K562 (cell line): ENCODE measurements around the gene IL3RA. TPM values are rescaled to one million over a fixed set of nuclear protein-coding genes. Genes with fewer than 3 reads are reported as not detected.

ENCODE experiments used
- ATAC-seq: fragments of 200-7000 bp; cut with Tn5 transposase; 3 replicates; pipeline ENCODE4 v1.9.1; 2020; ENCODE audit warnings: moderate library complexity
- BruUV-seq: library from RNA; stranded (reverse); fragments of 400-500 nt; replicated peaks from 2 replicates; lab custom pipeline; 2021; lab: Mats Ljungman, UMichigan
- CTCF ChIA-PET: fragments of 300-600 bp; formaldehyde crosslinking; extraction: SDS; loops from one replicate; lab custom pipeline; 2021; ENCODE audit warnings: low intra/inter-chr PET ratio; lab: Yijun Ruan, JAX
- POLR2A ChIA-PET: fragments of 300-600, 350-650 bp; sonication (Branson Sonifier 250); formaldehyde crosslinking; extraction: SDS; loops from one replicate; lab custom pipeline; 2021; ENCODE audit warnings: antibody characterized with exemption, inconsistent platforms; lab: Yijun Ruan, JAX
- DNase-seq, 4 experiments: peaks; one replicate each; pipeline versions ENCODE4 v3.0.0 to v3.0.0-alpha.2; 2011 to 2018; ENCODE audit warnings: low spot score in 3 of 4, mixed read lengths in 3 of 4; ENCODE audit errors: extremely low read depth in 1 of 4
- FAIRE-seq: peaks from 2 replicates; lab custom pipeline; 2011; peaks lifted over from hg19 to GRCh38; lab: Jason Lieb, UNC
- H2AFZ ChIP-seq: 2 replicates; pipeline ENCODE4 v1.6.0; 2011; ENCODE audit warnings: low read depth, low read length, control low read depth, inconsistent platforms
- H3K27ac ChIP-seq: fragments of 200-600 bp; 3 replicates; pipeline ENCODE4 v1.8.0; 2011; ENCODE audit warnings: low read depth, mild to moderate bottlenecking, control low read depth, inconsistent platforms, low read length, moderate library complexity, mixed read lengths; ENCODE audit errors: extremely low read depth
- H3K27me3 ChIP-seq, 2 experiments: fragments of 300-600 bp in 1 of 2; 2 replicates in 1 of 2; 3 replicates in 1 of 2; pipeline versions ENCODE4 v1.6.0 to v1.8.0; 2011; ENCODE audit warnings: inconsistent platforms in 2 of 2, low read length in 2 of 2, mild to moderate bottlenecking in 1 of 2, mixed read lengths in 1 of 2, moderate library complexity in 1 of 2; ENCODE audit not compliant: control insufficient read depth in 2 of 2, insufficient read depth in 2 of 2
- H3K36me3 ChIP-seq: fragments of 300-600 bp; 3 replicates; pipeline ENCODE4 v1.8.0; 2011; ENCODE audit warnings: mild to moderate bottlenecking, low read length, inconsistent platforms; ENCODE audit not compliant: control insufficient read depth, insufficient read depth
- H3K4me1 ChIP-seq, 2 experiments: fragments of 200-600 bp in 1 of 2; replicated peaks in 1 of 2; 2 replicates in 1 of 2; 3 replicates in 1 of 2; pipeline versions ENCODE4 v1.5.1 to v1.8.0; 2011; ENCODE audit warnings: inconsistent platforms in 2 of 2, low read length in 2 of 2, mild to moderate bottlenecking in 1 of 2, mixed read lengths in 1 of 2, moderate library complexity in 1 of 2; ENCODE audit not compliant: control insufficient read depth in 2 of 2, insufficient read depth in 2 of 2
- H3K4me2 ChIP-seq: 2 replicates; pipeline ENCODE4 v1.6.1; 2011; ENCODE audit warnings: low read length, control low read depth, inconsistent platforms, mixed read lengths; ENCODE audit not compliant: insufficient read depth
- H3K4me3 ChIP-seq: fragments of 200-600 bp; sonication (generic), shearing (Covaris generic); 2 replicates; pipeline ENCODE4 v1.5.1; 2016; ENCODE audit warnings: control low read depth, inconsistent platforms
- H3K79me2 ChIP-seq: fragments of 200-600 bp; 3 replicates; pipeline ENCODE4 v1.8.0; 2011; ENCODE audit warnings: low read length, inconsistent platforms; ENCODE audit not compliant: control insufficient read depth, insufficient read depth
- H3K9ac ChIP-seq, 2 experiments: 2 replicates each; pipeline versions ENCODE4 v1.6.0 to v1.6.1; 2011; ENCODE audit warnings: low read depth in 2 of 2, low read length in 2 of 2, control low read depth in 1 of 2, inconsistent platforms in 1 of 2, mild to moderate bottlenecking in 1 of 2, mixed read lengths in 1 of 2; ENCODE audit not compliant: insufficient read depth in 1 of 2
- H3K9me1 ChIP-seq: one replicate; pipeline ENCODE4 v1.6.0; 2011; ENCODE audit warnings: inconsistent platforms, mild to moderate bottlenecking, low read length, moderate library complexity; ENCODE audit not compliant: control insufficient read depth, insufficient read depth
- H3K9me3 ChIP-seq: replicated peaks from 2 replicates; pipeline ENCODE4 v1.5.1; 2011; ENCODE audit warnings: low read depth, low read length, inconsistent platforms; ENCODE audit not compliant: control insufficient read depth, insufficient read depth
- H4K20me1 ChIP-seq: replicated peaks from 2 replicates; pipeline ENCODE4 v1.6.1; 2011; ENCODE audit warnings: low read length, inconsistent platforms, mixed read lengths; ENCODE audit not compliant: control insufficient read depth, insufficient read depth
- CBX1 ChIP-seq: sonication (generic); IDR thresholded peaks from 2 replicates; pipeline ENCODE4 v1.6.1; 2016; ENCODE audit warnings: antibody characterized with exemption, low read depth, mild to moderate bottlenecking
- FOS ChIP-seq: IDR thresholded peaks from 3 replicates; pipeline ENCODE4 v1.6.1; 2011; ENCODE audit not compliant: insufficient read length; ENCODE audit errors: extremely low read depth
- FOXM1 ChIP-seq, 2 experiments: fragments of 450-650 bp in 1 of 2; sonication (generic) in 1 of 2; formaldehyde crosslinking in 1 of 2; IDR thresholded peaks; 2 replicates each; pipeline versions ENCODE4 v1.6.1 to v1.9.0; 2017 to 2022; ENCODE audit warnings: low read depth in 2 of 2, mild to moderate bottlenecking in 2 of 2, missing genetic modification reagents in 1 of 2, moderate library complexity in 1 of 2
- HMGN3 ChIP-seq: IDR thresholded peaks from 2 replicates; pipeline ENCODE4 v1.6.1; 2011; ENCODE audit warnings: borderline replicate concordance, low read depth, mild to moderate bottlenecking, mixed read lengths, low read length; ENCODE audit not compliant: insufficient read length; ENCODE audit errors: extremely low read depth
- L3MBTL2 ChIP-seq: fragments of 450-650 bp; IDR thresholded peaks from 2 replicates; pipeline ENCODE4 v1.6.1; 2016; ENCODE audit warnings: mild to moderate bottlenecking, moderate library complexity
- MTA1 ChIP-seq: fragments of 450-650 bp; IDR thresholded peaks from 2 replicates; pipeline ENCODE4 v1.6.1; 2017; ENCODE audit warnings: borderline replicate concordance
- NBN ChIP-seq: fragments of 450-650 bp; IDR thresholded peaks from 2 replicates; pipeline ENCODE4 v1.6.1; 2016; ENCODE audit warnings: low read depth, mild to moderate bottlenecking
- SNRNP70 ChIP-seq: fragments of 200-400 bp; formaldehyde crosslinking; optimal IDR thresholded peaks from 2 replicates; pipeline ENCODE3; 2017; ENCODE audit warnings: low read depth, low read length
- STAG1 ChIP-seq: sonication (generic); formaldehyde crosslinking; IDR thresholded peaks from 2 replicates; pipeline ENCODE4 v1.5.0; 2020; ENCODE audit warnings: missing genetic modification reagents, borderline replicate concordance
- TEAD1 ChIP-seq, 2 experiments: fragments of 450-650 bp in 1 of 2; sonication (generic) in 1 of 2; formaldehyde crosslinking; IDR thresholded peaks; 2 replicates each; pipeline versions ENCODE4 v1.4.0 to v1.8.0; 2020 to 2022; ENCODE audit warnings: mild to moderate bottlenecking in 2 of 2, missing genetic modification reagents in 1 of 2
- WGBS: fragments of 100-300 bp; shearing (Covaris generic); methylation state at CpG from one replicate; pipeline ENCODE4 v1.1.6; 2016; ENCODE audit warnings: low coverage, mixed read lengths; ENCODE audit not compliant: insufficient coverage; ENCODE audit errors: missing lambda C conversion rate; 5-methylcytosine and 5-hydroxymethylcytosine counted together
- in situ Hi-C: fragments of 300-500 bp; cut with MboI; formaldehyde crosslinking; loops from 4 replicates; pipeline ENCODE4 v1.15.0; 2018; ENCODE audit warnings: inconsistent platforms, mixed read lengths
- intact Hi-C: fragments of 100-400 bp; cut with micrococcal nuclease; formaldehyde crosslinking; loops from 2 replicates; pipeline ENCODE4 v1.14.2; 2022
- polyA plus RNA-seq, 8 experiments: library from polyadenylated mRNA; depleted of rRNA in 4 of 8; stranded (reverse) in 5 of 8; unstranded in 3 of 8; fragments of >200 nt; fragmentation: Nextera tagmentation in 2 of 8; fragmentation: Illumina TruSeq in 1 of 8; extraction: Ambion mirVana in 2 of 8; extraction: Trizol in 1 of 8; gene quantifications; 2 replicates each; pipeline versions ENCODE4 v1.2.1 to v1.2.3, GENCODE V29; 2011 to 2014; ENCODE audit warnings: inconsistent platforms in 1 of 8, missing spikeins in 1 of 8
- total RNA-seq, 7 experiments: library from RNA; depleted of rRNA in 6 of 7; stranded (reverse); fragments of >200 nt in 6 of 7; fragmentation: Illumina TruSeq in 2 of 7; extraction: Trizol in 2 of 7; gene quantifications; 2 replicates each; pipeline versions ENCODE4 v1.2.1 to v1.2.3, GENCODE V29; 2011 to 2021; ENCODE audit warnings: low replicate concordance in 1 of 7
- TF ChIP-seq, protein P1 (sequence below): sonication (generic); formaldehyde crosslinking; IDR thresholded peaks from 2 replicates; pipeline ENCODE4 v1.8.0; 2022; ENCODE audit warnings: missing genetic modification reagents, mild to moderate bottlenecking, moderate library complexity, borderline replicate concordance
- TF ChIP-seq, protein P2 (sequence below): fragments of 250-450 bp; sonication (Bioruptor Pico); IDR thresholded peaks from 2 replicates; pipeline ENCODE4 v1.9.0; 2021; ENCODE audit warnings: mild to moderate bottlenecking, inconsistent platforms

Gene IL3RA
- total and polyA plus RNA-seq, 9 of the 15 experiments (the other 6 are each of a cell fraction or from before 2014, with no cell fraction given) = not detected

DNA sequence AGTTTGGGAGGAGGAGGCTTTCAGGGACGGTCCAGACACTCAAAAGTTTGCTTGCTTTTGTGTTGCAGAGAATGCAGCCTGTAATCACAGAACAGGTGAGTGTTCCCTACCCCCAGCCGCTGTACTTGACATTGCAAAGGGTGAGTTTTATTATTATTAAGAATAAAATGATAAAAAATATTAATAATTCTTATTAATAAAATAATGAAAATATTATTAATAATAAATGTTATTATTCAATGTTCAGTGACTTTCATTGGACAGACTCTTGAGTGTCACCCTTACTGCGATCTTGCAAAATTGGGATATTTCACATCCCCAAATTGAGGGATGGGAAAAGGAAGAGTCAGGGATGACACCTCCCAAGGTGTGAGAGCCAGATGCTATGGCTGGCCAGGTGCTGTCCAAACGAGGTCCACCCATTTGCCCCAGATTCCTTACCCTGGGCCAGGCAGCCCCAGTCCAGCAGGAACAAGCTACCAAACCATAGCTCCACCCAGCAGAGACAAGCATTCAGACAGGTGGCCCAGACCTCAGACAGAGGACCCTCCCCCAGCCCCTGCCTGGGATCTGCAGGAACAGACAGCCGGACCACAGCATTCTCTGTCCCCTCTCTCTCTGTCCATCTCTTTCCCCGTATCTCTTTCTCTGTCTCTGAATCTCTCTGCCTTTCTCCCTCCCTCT lies 22.4 kb downstream of the IL3RA start:
- BruUV-seq = no TSS peak
- CTCF ChIA-PET = no interaction called here
- in situ Hi-C loops = no loop called here

DNA sequence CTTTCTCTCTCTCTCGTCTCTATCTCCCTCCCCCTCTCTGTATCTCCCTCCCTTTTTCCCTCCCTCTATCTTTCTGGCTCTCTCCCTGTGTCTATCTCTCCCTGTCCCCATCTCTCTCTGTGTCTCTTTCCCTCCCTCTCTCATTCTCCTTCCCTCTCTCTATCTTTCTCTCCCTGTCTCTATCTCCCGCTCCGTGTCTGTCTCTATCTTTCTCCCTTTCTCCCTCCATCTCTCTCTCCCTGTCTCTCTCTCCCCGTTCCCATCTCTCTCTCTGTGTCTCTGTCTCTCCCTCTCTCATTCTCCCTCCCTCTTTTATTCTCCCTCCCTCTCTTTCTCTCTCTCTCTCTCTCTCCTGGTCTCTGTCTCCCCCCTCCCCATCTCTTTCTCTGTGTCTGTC lies 22.9 kb downstream of the IL3RA start:
- H3K4me3 ChIP-seq = no peak overlapping the region
- DNase-seq = no peak
- TF ChIP-seq, protein P1, sequence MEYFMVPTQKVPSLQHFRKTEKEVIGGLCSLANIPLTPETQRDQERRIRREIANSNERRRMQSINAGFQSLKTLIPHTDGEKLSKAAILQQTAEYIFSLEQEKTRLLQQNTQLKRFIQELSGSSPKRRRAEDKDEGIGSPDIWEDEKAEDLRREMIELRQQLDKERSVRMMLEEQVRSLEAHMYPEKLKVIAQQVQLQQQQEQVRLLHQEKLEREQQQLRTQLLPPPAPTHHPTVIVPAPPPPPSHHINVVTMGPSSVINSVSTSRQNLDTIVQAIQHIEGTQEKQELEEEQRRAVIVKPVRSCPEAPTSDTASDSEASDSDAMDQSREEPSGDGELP (CRISPR knock-in tag) = no peak
- TF ChIP-seq STAG1 (CRISPR knock-in tag) (no peak), FOS (no peak), FOXM1 (IDR thresholded peaks at IDR 0.05; ENCODE audit: low read depth) (no peak), FOXM1 (CRISPR knock-in tag; IDR thresholded peaks at IDR 0.05; ENCODE audit: low read depth) (no peak), HMGN3 (no peak), L3MBTL2 (no peak), TEAD1 (CRISPR knock-in tag; IDR thresholded peaks at IDR 0.05) (no peak)
- TF ChIP-seq, protein P2, sequence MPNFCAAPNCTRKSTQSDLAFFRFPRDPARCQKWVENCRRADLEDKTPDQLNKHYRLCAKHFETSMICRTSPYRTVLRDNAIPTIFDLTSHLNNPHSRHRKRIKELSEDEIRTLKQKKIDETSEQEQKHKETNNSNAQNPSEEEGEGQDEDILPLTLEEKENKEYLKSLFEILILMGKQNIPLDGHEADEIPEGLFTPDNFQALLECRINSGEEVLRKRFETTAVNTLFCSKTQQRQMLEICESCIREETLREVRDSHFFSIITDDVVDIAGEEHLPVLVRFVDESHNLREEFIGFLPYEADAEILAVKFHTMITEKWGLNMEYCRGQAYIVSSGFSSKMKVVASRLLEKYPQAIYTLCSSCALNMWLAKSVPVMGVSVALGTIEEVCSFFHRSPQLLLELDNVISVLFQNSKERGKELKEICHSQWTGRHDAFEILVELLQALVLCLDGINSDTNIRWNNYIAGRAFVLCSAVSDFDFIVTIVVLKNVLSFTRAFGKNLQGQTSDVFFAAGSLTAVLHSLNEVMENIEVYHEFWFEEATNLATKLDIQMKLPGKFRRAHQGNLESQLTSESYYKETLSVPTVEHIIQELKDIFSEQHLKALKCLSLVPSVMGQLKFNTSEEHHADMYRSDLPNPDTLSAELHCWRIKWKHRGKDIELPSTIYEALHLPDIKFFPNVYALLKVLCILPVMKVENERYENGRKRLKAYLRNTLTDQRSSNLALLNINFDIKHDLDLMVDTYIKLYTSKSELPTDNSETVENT (CRISPR knock-in tag) = no peak

More for the DNA sequence above, 22.4 kb downstream of the IL3RA start:
- POLR2A ChIA-PET = no interaction called here
- Histone ChIP-seq H3K9me3 (no peaks in the 10 kb centered on the region), H3K4me2 (no peak overlapping the region), H2AFZ (no peak overlapping the region), H3K27ac (no peak overlapping the region), H3K79me2 (no peaks in the 10 kb centered on the region), H3K9me1 (no peaks in the 10 kb centered on the region), H4K20me1 (no peaks in the 10 kb centered on the region), H3K27me3 (no peaks in the 10 kb centered on the region), H3K4me3 (no peak overlapping the region), H3K36me3 (no peaks in the 10 kb centered on the region), H3K9ac (no peak overlapping the region), H3K4me1 (no peaks in the 10 kb centered on the region)
- DNase-seq (no peak), FAIRE-seq (no peak), ATAC-seq (no peak)
- intact Hi-C loops = no loop called here
- 3% methylated on average over 5 of the region's 6 CpGs for WGBS
- TF ChIP-seq CBX1 (no peak), NBN (no peak), SNRNP70 (no peak), MTA1 (no peak), STAG1 (CRISPR knock-in tag) (no peak)

More for the DNA sequence above, 22.9 kb downstream of the IL3RA start:
- WGBS = 0% methylated on average over 1 of the region's 4 CpGs
- no peaks in the 10 kb centered on the region for H3K4me1 ChIP-seq
- intact Hi-C loops (no loop called here), in situ Hi-C loops (no loop called here)
- H3K9me1 ChIP-seq = no peaks in the 10 kb centered on the region
- BruUV-seq = no TSS peak
- H3K79me2 ChIP-seq = no peaks in the 10 kb centered on the region
- no peaks in the 10 kb centered on the region for H3K9me3 ChIP-seq
- ChIA-PET POLR2A (no interaction called here), CTCF (no interaction called here)
- FAIRE-seq (no peak), ATAC-seq (no peak)
- no peaks in the 10 kb centered on the region for H3K36me3 ChIP-seq
- no peak overlapping the region for H3K4me2 ChIP-seq
- H2AFZ ChIP-seq = no peak overlapping the region
- no peak overlapping the region for H3K27ac ChIP-seq
- H4K20me1 ChIP-seq = no peaks in the 10 kb centered on the region
- no peaks in the 10 kb centered on the region for H3K27me3 ChIP-seq
- H3K9ac ChIP-seq = no peak overlapping the region
